ENCODE results near the gene LRRC47. TPM values are rescaled to one million over a fixed set of nuclear protein-coding genes. Genes with fewer than 3 reads are reported as not detected.

The LRRC47 gene
- total and polyA plus RNA-seq, 2 of the 8 experiments (the other 6 are each of a cell fraction or from before 2014, with no cell fraction given) = 38.3 to 82.4 TPM

GRCh38 chr1:3831689-3832088, 35.4 kb upstream of the LRRC47 start:
- H3K9ac ChIP-seq (replicated peaks in 1 of 4; ENCODE audit: extremely low read depth in 1 of 4, low read depth in 3 of 4, low read length in 3 of 4) = no peak overlapping the region
- H3K27me3 ChIP-seq (replicated peaks in 1 of 4; ENCODE audit: control insufficient read depth in 3 of 4, extremely low read depth in 1 of 4, insufficient read depth in 3 of 4, low read length in 3 of 4) = no peaks in the 10 kb centered on the region
- H4K5ac ChIP-seq (ENCODE audit: insufficient read length, low read depth, low read length) = no peak overlapping the region
- ChIA-PET POLR2A (ENCODE audit: partially characterized antibody) (no interaction called here), CTCF (ENCODE audit: partially characterized antibody) (interaction anchor here (1.0 kb wide), 1 partner anchor 11 kb away, joined by 3 read pairs; no protein-coding TSS in a partner anchor)
- H4K91ac ChIP-seq (replicated peaks; ENCODE audit: insufficient read length, low read length) = no peak overlapping the region
- H2BK15ac ChIP-seq (ENCODE audit: low read length) = no peak overlapping the region
- H3K14ac ChIP-seq (ENCODE audit: insufficient read length) = no peak overlapping the region
- H3K23me2 ChIP-seq (ENCODE audit: low read depth, low read length) = no peaks in the 10 kb centered on the region
- H2BK20ac ChIP-seq (ENCODE audit: low read length) = no peak overlapping the region
- DNase-seq (ENCODE audit: low read depth in 1 of 2, low spot score in 2 of 2) = no peak
- TF ChIP-seq KDM1A (IDR thresholded peaks at IDR 0.05; ENCODE audit: borderline replicate concordance, low read length) (no peak), CBX8 (IDR thresholded peaks at IDR 0.05; ENCODE audit: borderline replicate concordance, low read depth, low read length) (no peak)
- no peak overlapping the region for H3K23ac ChIP-seq (ENCODE audit: insufficient read length)
- no peaks in the 10 kb centered on the region for H3K79me1 ChIP-seq (ENCODE audit: low read depth, low read length)
- no peak overlapping the region for H4K8ac ChIP-seq (ENCODE audit: extremely low read depth, insufficient read depth, low read length)
- H2BK5ac ChIP-seq (ENCODE audit: low read depth, low read length) = no peak overlapping the region
- H3K4ac ChIP-seq (replicated peaks; ENCODE audit: insufficient read length, low read depth, low read length) = no peak overlapping the region
- no peak overlapping the region for H2AK5ac ChIP-seq (ENCODE audit: low read depth, low read length)
- no peak overlapping the region for H2BK120ac ChIP-seq (replicated peaks; ENCODE audit: low read depth, low read length)
- no peak overlapping the region for H2AFZ ChIP-seq (ENCODE audit: low read length)
- peaks cover 4 to 23% (median 7%) of the 10 kb centered on the region in 4 experiments; a peak in 7 of 8 replicates for H3K36me3 ChIP-seq (ENCODE audit: control insufficient read depth in 2 of 4, insufficient read depth in 4 of 4, low read length in 3 of 4)
- H3K4me1 ChIP-seq (replicated peaks in 1 of 4; ENCODE audit: control insufficient read depth in 3 of 4, insufficient read depth in 4 of 4, low read length in 3 of 4) = no peaks in the 10 kb centered on the region
- FAIRE-seq = no peak
- H3K18ac ChIP-seq (ENCODE audit: extremely low read depth, low read length) = no peak overlapping the region
- H3K79me2 ChIP-seq (ENCODE audit: control insufficient read depth in 1 of 2, insufficient read depth in 2 of 2, low read length in 2 of 2) = no peaks in the 10 kb centered on the region
- H3K9me3 ChIP-seq (ENCODE audit: insufficient read depth in 2 of 2, low read depth in 1 of 2, low read length in 1 of 2) = no peaks in the 10 kb centered on the region
- H2BK12ac ChIP-seq (ENCODE audit: low read depth, low read length) = no peak overlapping the region
- H3K4me2 ChIP-seq (ENCODE audit: insufficient read depth in 1 of 2, low read depth in 2 of 2, low read length in 2 of 2) = no peak overlapping the region
- no peak overlapping the region for H3K4me3 ChIP-seq (ENCODE audit: extremely low read depth in 1 of 4, insufficient read depth in 2 of 4, low read depth in 3 of 4, low read length in 4 of 4)
- 92% methylated on average over 6 of the region's 6 CpGs; no CpG with 5 or more reads in 1 of the 2 experiments for WGBS, 2 experiments (ENCODE audit: extremely low coverage in 1 of 2, insufficient coverage in 1 of 2, insufficient read length in 1 of 2, insufficient replicate concordance in 2 of 2, low coverage in 1 of 2, low lambda C conversion rate in 2 of 2, missing lambda C conversion rate in 1 of 2)
- no peak overlapping the region for H3K27ac ChIP-seq (ENCODE audit: low read depth, low read length)
- peaks cover 0 to 4% of the 10 kb centered on the region in 2 experiments for H4K20me1 ChIP-seq (replicated peaks in 1 of 2; ENCODE audit: control insufficient read depth in 1 of 2, insufficient read depth in 2 of 2, low read length in 2 of 2)
- H3K56ac ChIP-seq (replicated peaks; ENCODE audit: insufficient read length, low read depth, low read length) = no peak overlapping the region

Data from H1 (cell line).